Measurements from ENCODE around the gene OR10G3.

The OR10G3 gene

GRCh38 chr14:21575661-21576060, 4.2 kb downstream of the OR10G3 start:
- no peaks in the 10 kb centered on the region for H3K9me3 ChIP-seq (ENCODE audit: insufficient read depth, low read depth, low read length)
- TF ChIP-seq CTCF (conservative IDR thresholded peaks at IDR 0.05; ENCODE audit: low read length) (no peak), EZH2phosphoT487 (IDR thresholded peaks at IDR 0.05; ENCODE audit: borderline replicate concordance) (no peak)
- H3F3A ChIP-seq (ENCODE audit: low read depth): no peaks in the 10 kb centered on the region
- H3K9me2 ChIP-seq (replicated peaks; ENCODE audit: low read depth, low read length): no peaks in the 10 kb centered on the region
- H4K20me1 ChIP-seq (ENCODE audit: insufficient read depth, low read length, poor library complexity, severe bottlenecking): no peaks in the 10 kb centered on the region
- no peaks in the 10 kb centered on the region for H3K79me2 ChIP-seq (ENCODE audit: insufficient read depth, low read length)
- H3K4me2 ChIP-seq (ENCODE audit: low read depth, low read length, poor library complexity, severe bottlenecking): no peak overlapping the region
- no peak overlapping the region for H3K9ac ChIP-seq (ENCODE audit: low read depth, low read length, poor library complexity, severe bottlenecking)
- no peaks in the 10 kb centered on the region for H3K4me1 ChIP-seq (ENCODE audit: insufficient read depth, low read length, poor library complexity, severe bottlenecking)
- no peak overlapping the region for H2AFZ ChIP-seq (ENCODE audit: low read length)
- H3K27me3 ChIP-seq (ENCODE audit: insufficient read depth, low read length, poor library complexity, severe bottlenecking): no peaks in the 10 kb centered on the region
- no peaks in the 10 kb centered on the region for H3K36me3 ChIP-seq (ENCODE audit: insufficient read depth, low read length)
- H3K4me3 ChIP-seq (ENCODE audit: low read length, poor library complexity, severe bottlenecking): no peak overlapping the region

GRCh38 chr14:21572604-21573003, 7.3 kb downstream of the OR10G3 start:
- H3K9ac ChIP-seq (ENCODE audit: low read depth, low read length, poor library complexity, severe bottlenecking): no peak overlapping the region
- TF ChIP-seq EZH2phosphoT487 (IDR thresholded peaks at IDR 0.05; ENCODE audit: borderline replicate concordance) (no peak), CTCF (conservative IDR thresholded peaks at IDR 0.05; ENCODE audit: low read length) (no peak)
- no peaks in the 10 kb centered on the region for H4K20me1 ChIP-seq (ENCODE audit: insufficient read depth, low read length, poor library complexity, severe bottlenecking)
- no peaks in the 10 kb centered on the region for H3K27me3 ChIP-seq (ENCODE audit: insufficient read depth, low read length, poor library complexity, severe bottlenecking)
- no peak overlapping the region for H2AFZ ChIP-seq (ENCODE audit: low read length)
- no peaks in the 10 kb centered on the region for H3K79me2 ChIP-seq (ENCODE audit: insufficient read depth, low read length)
- no peaks in the 10 kb centered on the region for H3K36me3 ChIP-seq (ENCODE audit: insufficient read depth, low read length)
- no peaks in the 10 kb centered on the region for H3F3A ChIP-seq (ENCODE audit: low read depth)
- no peaks in the 10 kb centered on the region for H3K9me3 ChIP-seq (ENCODE audit: insufficient read depth, low read depth, low read length)
- no peak overlapping the region for H3K4me2 ChIP-seq (ENCODE audit: low read depth, low read length, poor library complexity, severe bottlenecking)
- H3K9me2 ChIP-seq (replicated peaks; ENCODE audit: low read depth, low read length): no peaks in the 10 kb centered on the region
- no peak overlapping the region for H3K4me3 ChIP-seq (ENCODE audit: low read length, poor library complexity, severe bottlenecking)
- H3K4me1 ChIP-seq (ENCODE audit: insufficient read depth, low read length, poor library complexity, severe bottlenecking): no peaks in the 10 kb centered on the region

- H3K9me3 ChIP-seq (ENCODE audit: insufficient read depth, low read depth, low read length): no peaks in the 10 kb centered on the region
- H3F3A ChIP-seq (ENCODE audit: low read depth): no peaks in the 10 kb centered on the region
- no peaks in the 10 kb centered on the region for H4K20me1 ChIP-seq (ENCODE audit: insufficient read depth, low read length, poor library complexity, severe bottlenecking)
- no peak overlapping the region for H3K4me2 ChIP-seq (ENCODE audit: low read depth, low read length, poor library complexity, severe bottlenecking)
- H3K79me2 ChIP-seq (ENCODE audit: insufficient read depth, low read length): no peaks in the 10 kb centered on the region
- no peak overlapping the region for H3K9ac ChIP-seq (ENCODE audit: low read depth, low read length, poor library complexity, severe bottlenecking)
- H3K27me3 ChIP-seq (ENCODE audit: insufficient read depth, low read length, poor library complexity, severe bottlenecking): no peaks in the 10 kb centered on the region
- H3K36me3 ChIP-seq (ENCODE audit: insufficient read depth, low read length): no peaks in the 10 kb centered on the region
- no peaks in the 10 kb centered on the region for H3K9me2 ChIP-seq (replicated peaks; ENCODE audit: low read depth, low read length)
- TF ChIP-seq CTCF (conservative IDR thresholded peaks at IDR 0.05; ENCODE audit: low read length): no peak
- TF ChIP-seq EZH2phosphoT487 (IDR thresholded peaks at IDR 0.05; ENCODE audit: borderline replicate concordance): no peak
- no peak overlapping the region for H2AFZ ChIP-seq (ENCODE audit: low read length)
- no peaks in the 10 kb centered on the region for H3K4me1 ChIP-seq (ENCODE audit: insufficient read depth, low read length, poor library complexity, severe bottlenecking)
- H3K4me3 ChIP-seq (ENCODE audit: low read length, poor library complexity, severe bottlenecking): no peak overlapping the region
Observed at GRCh38 chr14:21558703-21559170, 21.1 kb downstream of the OR10G3 start.

Measured in Loucy (cell line).